ENCODE data around the gene TMEM39B. TPM values are rescaled to one million over a fixed set of nuclear protein-coding genes. Genes with fewer than 3 reads are reported as not detected.
"Not testable (repeated sequence)": the region's sequence is repeated elsewhere in the genome, so short reads cannot be mapped to it uniquely, and the experiment has no call there.

Gene TMEM39B
- total RNA-seq, 1 experiment from 2014 or later, result 12.1 TPM

GRCh38 chr1:32138965-32139364 lies 66.2 kb downstream of the TMEM39B start:
- CTCF ChIA-PET, result no interaction called here
- POLR2A ChIA-PET, result interaction anchor here (0.5 kb wide), 1 partner anchor 31 kb away, joined by 4 read pairs; the partner anchor contains the start of gene KPNA6
- BruUV-seq (replicated peaks), result no TSS peak
- H3K9me3 ChIP-seq, result no peaks in the 10 kb centered on the region
- Mint-ChIP-seq H3K27ac (ENCODE audit: unreplicated experiment) (peak overlapping the region; percentile 32), H3K27me3 (ENCODE audit: insufficient read depth, unreplicated experiment) (no peaks in the 10 kb centered on the region), H3K9me3 (ENCODE audit: unreplicated experiment) (no peaks in the 10 kb centered on the region), H3K4me1 (ENCODE audit: low read depth, unreplicated experiment) (peaks cover 23% of the 10 kb centered on the region), H3K36me3 (ENCODE audit: insufficient read depth, unreplicated experiment) (peaks cover 6% of the 10 kb centered on the region), H3K4me3 (ENCODE audit: unreplicated experiment) (no peak overlapping the region)
- H3K27me3 ChIP-seq (replicated peaks; ENCODE audit: control insufficient read depth, insufficient read depth, low read length), result no peaks in the 10 kb centered on the region
- peaks cover 7% of the 10 kb centered on the region; the same call in 1 of the 2 replicates for H3K4me1 ChIP-seq
- no peak for TF ChIP-seq CTCF (IDR thresholded peaks at IDR 0.05; ENCODE audit: insufficient read depth in 1 of 2, low read depth in 1 of 2, low read length in 1 of 2, severe bottlenecking in 1 of 2, unreplicated experiment in 1 of 2)
- no peak overlapping the region for H3K4me3 ChIP-seq (ENCODE audit: low read depth, low read length)
- intact Hi-C loops (cut with micrococcal nuclease; ENCODE audit: unreplicated experiment), result no loop called here
- no peaks in the 10 kb centered on the region for H3K36me3 ChIP-seq (ENCODE audit: control insufficient read depth, insufficient read depth, low read length)
- no peak for DNase-seq

DNA sequence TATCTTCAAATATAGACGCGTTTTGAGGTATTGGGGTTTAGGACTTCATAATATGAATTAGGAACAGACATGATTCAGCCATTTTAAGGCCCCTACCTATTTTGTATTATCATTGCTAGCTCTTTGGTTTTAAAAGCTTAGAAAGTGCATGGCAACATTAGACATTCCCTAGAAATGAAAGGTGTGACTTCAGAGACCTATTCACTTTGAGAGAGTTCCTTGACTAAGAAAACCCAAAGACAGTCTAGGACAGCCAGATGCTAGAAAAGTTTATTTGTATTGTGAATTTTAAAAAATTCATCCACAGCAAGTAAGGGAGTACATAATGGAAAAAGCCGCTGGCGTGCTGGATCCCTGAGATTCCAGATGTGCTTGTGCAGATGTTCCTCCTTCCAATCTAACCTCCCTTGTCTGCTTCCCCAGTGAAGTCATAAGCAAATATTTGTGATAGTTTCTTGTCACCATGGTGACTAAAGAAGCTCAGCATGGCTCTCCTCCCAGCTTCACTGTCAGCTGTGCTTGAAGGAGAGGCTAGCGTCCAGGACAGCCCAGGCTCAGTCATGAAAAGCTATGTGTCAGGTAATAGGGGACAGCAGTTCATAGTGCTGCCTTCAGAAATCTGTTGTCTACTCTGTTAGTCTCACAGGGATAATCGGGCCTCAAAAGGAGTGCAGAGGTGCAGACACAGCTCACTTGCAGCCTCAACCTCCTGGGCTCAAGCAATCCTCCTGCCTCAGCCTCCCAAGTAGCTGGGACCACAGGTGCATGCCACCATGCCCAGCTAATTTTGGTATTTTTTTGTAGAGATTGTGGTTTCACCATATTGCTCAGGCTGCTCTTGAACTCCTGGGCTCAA lies 69.9 kb downstream of the TMEM39B start:
- no peaks in the 10 kb centered on the region for H3K36me3 Mint-ChIP-seq (ENCODE audit: insufficient read depth, unreplicated experiment)
- TF ChIP-seq CTCF (IDR thresholded peaks at IDR 0.05; ENCODE audit: insufficient read depth in 1 of 2, low read depth in 1 of 2, low read length in 1 of 2, severe bottlenecking in 1 of 2, unreplicated experiment in 1 of 2), result no peak
- H3K4me3 ChIP-seq (ENCODE audit: low read depth, low read length), result no peak overlapping the region
- ChIA-PET CTCF (interaction anchor here (1.3 kb wide), 1 partner anchor 37 kb away, joined by 6 read pairs; the partner anchor contains the start of gene TXLNA), POLR2A (interaction anchor here (0.7 kb wide), 1 partner anchor 35 kb away, joined by 3 read pairs; the partner anchor contains the start of gene KPNA6)
- peaks cover 19% of the 10 kb centered on the region for H3K4me1 Mint-ChIP-seq (ENCODE audit: low read depth, unreplicated experiment)
- DNase-seq, result peak; percentile 46 to 73
- H3K4me3 Mint-ChIP-seq (ENCODE audit: unreplicated experiment), result no peak overlapping the region
- no peaks in the 10 kb centered on the region for H3K9me3 Mint-ChIP-seq (ENCODE audit: unreplicated experiment)
- H3K27ac Mint-ChIP-seq (ENCODE audit: unreplicated experiment), result peak overlapping the region; percentile 76
- intact Hi-C loops (cut with micrococcal nuclease; ENCODE audit: unreplicated experiment), result no loop called here
- H3K36me3 ChIP-seq (ENCODE audit: control insufficient read depth, insufficient read depth, low read length), result no peaks in the 10 kb centered on the region
- H3K9me3 ChIP-seq, result no peaks in the 10 kb centered on the region
- no peaks in the 10 kb centered on the region for H3K27me3 ChIP-seq (replicated peaks; ENCODE audit: control insufficient read depth, insufficient read depth, low read length)
- H3K27me3 Mint-ChIP-seq (ENCODE audit: insufficient read depth, unreplicated experiment), result no peaks in the 10 kb centered on the region
- no TSS peak for BruUV-seq (replicated peaks)
- peaks cover 7% of the 10 kb centered on the region; the same call in 1 of the 2 replicates for H3K4me1 ChIP-seq

DNA sequence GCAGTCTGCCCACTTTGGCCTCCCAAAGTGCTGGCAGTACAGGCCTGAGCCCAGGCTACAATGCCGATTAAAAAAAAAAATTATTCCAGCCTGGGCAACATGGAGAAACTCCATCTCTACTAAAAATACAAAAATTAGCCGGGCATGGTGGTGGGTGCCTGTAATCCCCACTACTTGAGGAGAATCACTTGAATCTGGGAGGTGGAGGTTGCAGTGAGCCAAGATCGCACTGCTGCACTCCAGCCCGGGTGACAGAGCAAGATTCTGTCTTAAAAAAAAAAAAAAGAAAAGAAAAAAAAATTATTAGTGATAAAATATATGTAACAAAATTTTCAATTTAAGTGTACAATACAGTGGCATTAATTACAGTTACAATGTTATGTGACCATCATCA lies 70.6 kb downstream of the TMEM39B start:
- H3K27ac Mint-ChIP-seq (ENCODE audit: unreplicated experiment), result peak overlapping the region; percentile 76
- H3K9me3 Mint-ChIP-seq (ENCODE audit: unreplicated experiment); BruUV-seq (replicated peaks); H3K4me1 ChIP-seq; H3K4me3 ChIP-seq (ENCODE audit: low read depth, low read length); intact Hi-C loops (cut with micrococcal nuclease; ENCODE audit: unreplicated experiment); H3K27me3 ChIP-seq (replicated peaks; ENCODE audit: control insufficient read depth, insufficient read depth, low read length); DNase-seq; H3K27me3 Mint-ChIP-seq (ENCODE audit: insufficient read depth, unreplicated experiment); H3K4me3 Mint-ChIP-seq (ENCODE audit: unreplicated experiment); H3K36me3 ChIP-seq (ENCODE audit: control insufficient read depth, insufficient read depth, low read length); H3K36me3 Mint-ChIP-seq (ENCODE audit: insufficient read depth, unreplicated experiment); H3K9me3 ChIP-seq: not testable (repeated sequence)
- POLR2A ChIA-PET, result interaction anchor here (0.7 kb wide), 1 partner anchor 35 kb away, joined by 3 read pairs; the partner anchor contains the start of gene KPNA6
- CTCF ChIA-PET, result interaction anchor here (1.3 kb wide), 1 partner anchor 36 kb away, joined by 6 read pairs; the partner anchor contains the start of gene TXLNA
- peaks cover 15% of the 10 kb centered on the region for H3K4me1 Mint-ChIP-seq (ENCODE audit: low read depth, unreplicated experiment)
